HFFc6 (cell line): ENCODE results near the gene TNN. TPM values are rescaled to one million over a fixed set of nuclear protein-coding genes. Genes with fewer than 3 reads are reported as not detected.

ENCODE experiments used
- DNase-seq: peaks from one replicate; pipeline ENCODE4 v3.0.0-alpha.2; 2018
- H3K27ac Mint-ChIP-seq: 2 replicates; pipeline ENCODE4 v1.8.0; 2020; ENCODE audit warnings: mild to moderate bottlenecking, mixed read lengths
- H3K27me3 Mint-ChIP-seq: 2 replicates; pipeline ENCODE4 v1.8.0; 2021; ENCODE audit warnings: mild to moderate bottlenecking, moderate library complexity, mixed read lengths; ENCODE audit not compliant: insufficient read depth
- H3K36me3 Mint-ChIP-seq: 2 replicates; pipeline ENCODE4 v1.8.0; 2021; ENCODE audit warnings: low read depth, mixed read lengths
- H3K4me1 Mint-ChIP-seq: 2 replicates; pipeline ENCODE4 v1.8.0; 2020; ENCODE audit warnings: low read depth, mixed read lengths
- H3K4me3 Mint-ChIP-seq: 2 replicates; pipeline ENCODE4 v1.8.0; 2020; ENCODE audit warnings: mild to moderate bottlenecking, moderate library complexity, mixed read lengths
- H3K9me3 Mint-ChIP-seq: 2 replicates; pipeline ENCODE4 v1.8.0; 2020; ENCODE audit warnings: mild to moderate bottlenecking, mixed read lengths
- total RNA-seq, 6 experiments: library from RNA; stranded (reverse); fragmentation: NEBNext Ultra II Directional; extraction: Animal tissue kit (Norgen Biotek cat#: 25700); gene quantifications; 2 replicates in 1 of 6; 3 replicates in 5 of 6; pipeline ENCODE4 v1.2.3, GENCODE V29; 2021
- TF ChIP-seq, protein P1 (sequence below): fragments of 200-600 bp; sonication (generic); IDR thresholded peaks from 2 replicates; pipeline ENCODE4 v1.5.0; 2021; ENCODE audit warnings: antibody characterized with exemption, mild to moderate bottlenecking

The TNN gene
- total RNA-seq, 6 experiments from 2014 or later: not detected

DNA sequence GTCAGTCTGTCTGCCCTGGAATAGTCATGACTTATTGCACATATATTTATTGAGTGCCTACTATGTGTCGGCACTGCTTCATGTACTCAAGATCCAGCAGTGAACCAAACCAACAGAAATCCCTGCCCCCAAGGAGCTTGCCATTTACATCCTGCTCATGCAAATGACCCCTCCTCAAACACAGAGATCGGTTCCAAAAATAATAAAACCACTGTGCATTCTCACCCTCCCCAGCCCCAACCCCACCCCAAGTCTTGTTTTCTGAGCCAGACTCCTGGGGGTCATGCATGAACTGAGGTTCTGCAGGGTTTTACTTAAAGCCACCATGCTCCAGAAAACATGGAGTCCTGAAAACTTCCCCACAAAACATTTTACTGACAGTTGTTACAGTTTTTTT is 63.0 kb downstream of the TNN start:
- no peak overlapping the region for H3K27ac Mint-ChIP-seq
- H3K27me3 Mint-ChIP-seq: peaks cover 2% of the 10 kb centered on the region
- H3K4me3 Mint-ChIP-seq: no peak overlapping the region
- H3K9me3 Mint-ChIP-seq: no peaks in the 10 kb centered on the region
- peaks cover 39% of the 10 kb centered on the region for H3K4me1 Mint-ChIP-seq
- no peak for DNase-seq
- TF ChIP-seq, protein P1, sequence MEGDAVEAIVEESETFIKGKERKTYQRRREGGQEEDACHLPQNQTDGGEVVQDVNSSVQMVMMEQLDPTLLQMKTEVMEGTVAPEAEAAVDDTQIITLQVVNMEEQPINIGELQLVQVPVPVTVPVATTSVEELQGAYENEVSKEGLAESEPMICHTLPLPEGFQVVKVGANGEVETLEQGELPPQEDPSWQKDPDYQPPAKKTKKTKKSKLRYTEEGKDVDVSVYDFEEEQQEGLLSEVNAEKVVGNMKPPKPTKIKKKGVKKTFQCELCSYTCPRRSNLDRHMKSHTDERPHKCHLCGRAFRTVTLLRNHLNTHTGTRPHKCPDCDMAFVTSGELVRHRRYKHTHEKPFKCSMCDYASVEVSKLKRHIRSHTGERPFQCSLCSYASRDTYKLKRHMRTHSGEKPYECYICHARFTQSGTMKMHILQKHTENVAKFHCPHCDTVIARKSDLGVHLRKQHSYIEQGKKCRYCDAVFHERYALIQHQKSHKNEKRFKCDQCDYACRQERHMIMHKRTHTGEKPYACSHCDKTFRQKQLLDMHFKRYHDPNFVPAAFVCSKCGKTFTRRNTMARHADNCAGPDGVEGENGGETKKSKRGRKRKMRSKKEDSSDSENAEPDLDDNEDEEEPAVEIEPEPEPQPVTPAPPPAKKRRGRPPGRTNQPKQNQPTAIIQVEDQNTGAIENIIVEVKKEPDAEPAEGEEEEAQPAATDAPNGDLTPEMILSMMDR: no peak
- no peaks in the 10 kb centered on the region for H3K36me3 Mint-ChIP-seq

DNA sequence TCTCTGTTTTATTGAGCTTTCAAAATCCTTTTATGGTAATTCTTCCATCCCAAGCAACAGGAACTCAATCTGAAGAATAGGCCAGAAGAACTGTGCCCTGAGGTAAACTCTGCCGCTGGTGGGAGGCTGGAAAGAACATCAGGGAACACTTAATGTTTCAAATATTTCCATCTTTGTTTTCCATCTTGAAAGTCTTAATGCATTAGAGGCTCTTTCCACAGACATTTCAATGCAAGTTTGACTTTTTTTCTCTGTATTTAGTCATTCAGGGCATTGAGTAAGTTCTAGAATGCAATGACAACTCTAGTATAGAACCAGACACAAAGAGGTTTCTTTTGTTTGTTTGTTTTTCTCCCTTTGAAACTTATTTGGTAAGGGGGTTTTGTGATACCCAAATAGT is 63.5 kb downstream of the TNN start:
- H3K27ac Mint-ChIP-seq: no peak overlapping the region; the same call in 1 of the 2 replicates
- no peak for DNase-seq
- no peaks in the 10 kb centered on the region for H3K36me3 Mint-ChIP-seq
- peaks cover 2% of the 10 kb centered on the region for H3K27me3 Mint-ChIP-seq
- TF ChIP-seq, protein P1: no peak
- H3K4me3 Mint-ChIP-seq: no peak overlapping the region
- H3K9me3 Mint-ChIP-seq: no peaks in the 10 kb centered on the region
- H3K4me1 Mint-ChIP-seq: peaks cover 39% of the 10 kb centered on the region

DNA sequence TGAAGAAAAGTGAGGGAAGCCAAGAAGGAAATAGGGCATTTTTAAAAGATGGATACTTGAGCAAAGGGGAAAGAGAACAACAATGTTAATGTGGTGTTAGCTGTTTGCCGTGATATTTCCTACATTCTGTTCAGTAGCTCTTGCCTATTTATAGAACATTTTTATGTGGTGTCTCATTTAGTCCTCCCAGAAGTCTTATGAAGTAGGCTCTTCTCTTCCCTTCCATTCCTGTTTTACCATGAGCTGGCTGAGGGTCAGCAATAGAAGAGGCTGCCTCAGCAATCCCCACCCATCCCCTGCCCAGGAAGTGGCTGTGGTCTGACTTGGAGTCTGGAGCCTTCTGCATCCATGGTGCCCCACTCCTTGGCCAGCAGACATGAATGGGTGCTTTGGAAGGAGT is 64.8 kb downstream of the TNN start:
- no peaks in the 10 kb centered on the region for H3K9me3 Mint-ChIP-seq
- no peaks in the 10 kb centered on the region for H3K36me3 Mint-ChIP-seq
- peaks cover 39% of the 10 kb centered on the region for H3K4me1 Mint-ChIP-seq
- TF ChIP-seq, protein P1: no peak
- H3K27ac Mint-ChIP-seq: peak overlapping the region; percentile 27; the same call in 1 of the 2 replicates
- peak; percentile 59 for DNase-seq
- H3K4me3 Mint-ChIP-seq: peak overlapping the region; percentile 47
- H3K27me3 Mint-ChIP-seq: peaks cover 4% of the 10 kb centered on the region

DNA sequence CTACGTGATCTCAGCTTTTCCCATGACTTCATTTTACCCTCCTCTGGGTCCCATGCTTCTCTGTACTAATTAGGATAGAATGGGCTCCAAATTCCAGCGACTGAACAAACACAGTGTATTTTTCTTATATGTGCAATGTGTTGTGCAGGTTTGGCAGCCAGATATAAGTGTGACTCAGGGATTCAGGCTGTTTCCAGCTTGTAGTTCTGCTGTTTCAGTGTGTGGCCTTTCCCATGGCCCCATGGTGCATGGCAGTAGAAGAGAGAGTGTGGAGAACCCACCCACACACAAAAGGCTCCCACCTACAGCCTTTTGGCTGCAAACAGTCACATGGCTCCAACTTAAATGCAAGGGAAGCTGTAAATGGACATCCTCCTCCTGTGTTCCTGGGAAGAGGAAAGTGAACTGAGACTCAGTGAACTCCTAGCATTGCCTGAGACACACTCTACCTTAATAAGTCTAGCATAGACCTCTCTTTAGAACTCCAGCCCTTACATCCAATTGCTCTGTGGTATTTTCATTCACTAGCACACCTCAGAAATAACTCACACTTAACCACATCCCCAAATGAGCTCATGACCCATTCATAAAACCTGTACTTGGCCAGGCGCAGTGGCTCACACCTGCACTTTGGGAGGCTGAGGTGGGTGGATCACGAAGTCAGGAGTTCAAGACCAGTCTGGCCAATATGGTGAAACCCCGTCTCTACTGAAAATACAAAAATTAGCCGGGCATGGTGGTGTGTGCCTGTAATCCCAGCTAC is 66.2 kb downstream of the TNN start:
- Mint-ChIP-seq H3K36me3 (no peaks in the 10 kb centered on the region), H3K4me3 (no peak overlapping the region), H3K9me3 (no peaks in the 10 kb centered on the region), H3K4me1 (peaks cover 36% of the 10 kb centered on the region), H3K27ac (peak overlapping the region; percentile 55), H3K27me3 (peaks cover 2% of the 10 kb centered on the region; the same call in 1 of the 2 replicates)
- no peak for DNase-seq
- TF ChIP-seq, protein P1: no peak

DNA sequence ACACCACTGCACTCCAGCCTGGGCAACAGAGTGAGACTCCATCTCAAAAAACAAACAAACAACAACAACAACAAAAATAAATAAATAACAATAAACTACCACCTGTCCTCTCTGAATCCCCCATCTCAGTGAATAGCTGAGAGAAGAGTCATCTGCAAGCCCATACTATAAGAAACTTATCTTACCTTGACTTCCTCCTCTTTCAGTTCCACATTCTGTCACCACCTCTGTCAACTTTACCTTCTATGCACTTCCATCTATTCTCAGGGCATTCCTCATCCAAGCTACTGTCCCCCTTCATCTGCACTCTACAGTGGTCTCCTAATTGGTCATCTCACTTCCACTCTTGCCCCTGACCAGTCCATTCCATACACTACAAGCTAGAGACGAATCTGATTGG is 66.9 kb downstream of the TNN start:
- Mint-ChIP-seq H3K4me3 (no peak overlapping the region), H3K36me3 (no peaks in the 10 kb centered on the region), H3K27me3 (peaks cover 2% of the 10 kb centered on the region; the same call in 1 of the 2 replicates), H3K9me3 (no peaks in the 10 kb centered on the region), H3K4me1 (peaks cover 31% of the 10 kb centered on the region), H3K27ac (no peak overlapping the region; the same call in 1 of the 2 replicates)
- TF ChIP-seq, protein P1: no peak
- DNase-seq: no peak
